Lower leg skin (tissue), 4 donors: ENCODE data around the gene TPO. TPM values are rescaled to one million over a fixed set of nuclear protein-coding genes. Genes with fewer than 3 reads are reported as not detected.

Experiments used
- DNase-seq, 2 donors: peaks; one replicate each; pipeline ENCODE4 v3.0.0-alpha.2; 2019; ENCODE audit warnings: low spot score in 2 of 2
- H3K4me3 ChIP-seq: fragments of 200-600 bp; sonication (generic); 2 replicates; pipeline ENCODE4 v1.5.1; 2017; ENCODE audit warnings: mild to moderate bottlenecking, low read depth; ENCODE audit not compliant: poor library complexity, severe bottlenecking
- POLR2A ChIP-seq, 2 donors: fragments of 450-650 bp; IDR thresholded peaks; one replicate each; pipeline ENCODE4 v1.6.1; 2016 to 2017; ENCODE audit warnings: antibody characterized with exemption in 2 of 2, mild to moderate bottlenecking in 1 of 2, moderate library complexity in 1 of 2
- WGBS, 2 donors: methylation state at CpG; one replicate each; pipeline ENCODE4 v1.1.5; 2018; 5-methylcytosine and 5-hydroxymethylcytosine counted together
- intact Hi-C: fragments of 100-400 bp; cut with DNase I; formaldehyde crosslinking; loops from one replicate; pipeline ENCODE4 v1.15.0; 2023; ENCODE audit warnings: low total_unique reads
- total RNA-seq, 4 donors: library from RNA; depleted of rRNA; stranded (reverse); fragments of >200 nt; gene quantifications; one replicate each; pipeline ENCODE4 v1.1.0, GENCODE V29; 2016
- TF ChIP-seq, protein P1 (sequence below), 3 donors: fragments of 450-650 bp; IDR thresholded peaks; one replicate each; pipeline ENCODE4 v1.5.1; 2016; ENCODE audit warnings: antibody characterized with exemption in 3 of 3, mild to moderate bottlenecking in 3 of 3, moderate library complexity in 2 of 3

TPO gene
- total RNA-seq, 4 donors from 2014 or later: 0.64 to 5.9 (median 2.2) TPM

DNA sequence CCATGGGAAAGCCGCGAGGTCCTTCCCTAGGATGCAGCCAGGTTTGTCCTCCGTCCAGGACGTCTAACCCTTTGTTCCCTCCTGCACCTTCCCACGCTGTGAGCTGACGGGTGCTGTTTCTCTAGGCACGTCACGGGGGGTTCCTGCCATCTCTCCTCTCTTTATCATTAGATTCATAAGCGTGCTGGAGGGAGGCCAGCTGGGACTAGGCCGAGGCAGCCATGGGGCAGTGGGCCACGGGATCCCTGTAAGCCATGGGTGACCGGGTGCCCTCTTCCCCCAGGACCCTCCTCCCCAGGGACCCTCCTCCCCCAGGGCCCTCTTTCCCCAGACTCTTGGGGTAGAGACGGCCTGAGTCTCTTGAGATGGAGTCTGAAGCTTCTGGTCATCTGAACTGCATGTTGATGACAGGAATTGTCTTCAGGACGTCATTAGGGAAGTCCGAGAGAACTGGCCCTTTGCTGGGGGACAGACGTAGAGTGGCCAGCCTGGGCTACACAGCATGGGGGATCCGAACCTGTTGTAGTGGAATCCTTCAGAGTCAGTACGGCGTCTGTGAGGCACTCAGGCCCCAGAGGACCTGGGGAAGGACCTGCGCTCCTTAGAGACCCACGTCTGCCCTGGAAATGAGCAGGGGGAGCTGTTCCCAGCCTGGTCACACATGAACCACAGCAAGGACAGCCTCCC lies 108.1 kb downstream of the TPO start:
- 90% methylated on average over 21 of the region's 21 CpGs for WGBS, 2 donors
- TF ChIP-seq, protein P1, sequence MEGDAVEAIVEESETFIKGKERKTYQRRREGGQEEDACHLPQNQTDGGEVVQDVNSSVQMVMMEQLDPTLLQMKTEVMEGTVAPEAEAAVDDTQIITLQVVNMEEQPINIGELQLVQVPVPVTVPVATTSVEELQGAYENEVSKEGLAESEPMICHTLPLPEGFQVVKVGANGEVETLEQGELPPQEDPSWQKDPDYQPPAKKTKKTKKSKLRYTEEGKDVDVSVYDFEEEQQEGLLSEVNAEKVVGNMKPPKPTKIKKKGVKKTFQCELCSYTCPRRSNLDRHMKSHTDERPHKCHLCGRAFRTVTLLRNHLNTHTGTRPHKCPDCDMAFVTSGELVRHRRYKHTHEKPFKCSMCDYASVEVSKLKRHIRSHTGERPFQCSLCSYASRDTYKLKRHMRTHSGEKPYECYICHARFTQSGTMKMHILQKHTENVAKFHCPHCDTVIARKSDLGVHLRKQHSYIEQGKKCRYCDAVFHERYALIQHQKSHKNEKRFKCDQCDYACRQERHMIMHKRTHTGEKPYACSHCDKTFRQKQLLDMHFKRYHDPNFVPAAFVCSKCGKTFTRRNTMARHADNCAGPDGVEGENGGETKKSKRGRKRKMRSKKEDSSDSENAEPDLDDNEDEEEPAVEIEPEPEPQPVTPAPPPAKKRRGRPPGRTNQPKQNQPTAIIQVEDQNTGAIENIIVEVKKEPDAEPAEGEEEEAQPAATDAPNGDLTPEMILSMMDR (IDR thresholded peaks at IDR 0.05): no peak
- TF ChIP-seq POLR2A (IDR thresholded peaks at IDR 0.05): no peak
- intact Hi-C loops: no loop called here
- H3K4me3 ChIP-seq: no peak overlapping the region
- DNase-seq: no peak

DNA sequence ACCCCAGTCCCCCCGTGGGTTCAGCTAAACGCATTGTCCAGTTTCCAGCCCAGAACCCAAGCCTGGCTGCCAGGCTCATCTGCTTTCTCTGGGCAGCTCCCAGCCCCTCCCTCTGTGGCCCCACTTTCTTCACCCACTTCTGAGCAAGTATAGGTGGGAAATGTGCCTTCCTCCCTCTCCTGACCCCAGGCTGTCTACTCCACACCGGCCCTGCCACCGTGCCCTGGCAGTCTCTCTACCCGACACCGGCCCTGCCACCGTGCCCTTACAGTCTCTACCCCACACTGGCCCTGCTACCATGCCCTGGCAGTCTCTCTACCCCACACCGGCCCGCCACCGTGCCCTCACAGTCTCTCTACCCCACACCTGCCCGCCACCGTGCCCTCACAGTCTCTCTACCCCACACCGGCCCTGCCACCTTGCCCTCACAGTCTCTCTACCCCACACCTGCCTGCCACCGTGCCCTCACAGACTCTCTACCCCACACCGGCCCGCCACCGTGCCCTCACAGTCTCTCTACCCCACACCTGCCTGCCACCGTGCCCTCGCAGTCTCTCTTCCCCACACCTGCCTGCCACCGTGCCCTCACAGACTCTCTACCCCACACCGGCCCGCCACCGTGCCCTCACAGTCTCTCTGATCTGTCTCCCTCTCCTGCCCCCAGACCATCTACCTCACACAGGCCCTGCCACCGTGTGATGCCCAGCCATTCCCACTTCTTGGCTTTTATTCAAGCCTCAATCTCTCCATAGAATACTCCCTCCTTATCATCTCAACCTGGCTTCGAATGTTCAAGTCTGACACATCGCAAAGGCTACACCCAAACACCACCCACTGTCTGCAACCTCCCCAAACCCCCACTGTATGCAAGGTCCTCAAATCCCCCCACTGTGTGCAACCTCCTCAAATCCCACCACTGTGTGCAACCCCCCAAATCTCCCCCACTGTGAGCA lies 108.9 kb downstream of the TPO start:
- H3K4me3 ChIP-seq: no peak overlapping the region
- TF ChIP-seq, protein P1 (IDR thresholded peaks at IDR 0.05): no peak
- TF ChIP-seq POLR2A (IDR thresholded peaks at IDR 0.05): no peak
- no peak for DNase-seq
- WGBS, 2 donors: 88 to 90% methylated on average over 26 of the region's 26 CpGs
- intact Hi-C loops: no loop called here

DNA sequence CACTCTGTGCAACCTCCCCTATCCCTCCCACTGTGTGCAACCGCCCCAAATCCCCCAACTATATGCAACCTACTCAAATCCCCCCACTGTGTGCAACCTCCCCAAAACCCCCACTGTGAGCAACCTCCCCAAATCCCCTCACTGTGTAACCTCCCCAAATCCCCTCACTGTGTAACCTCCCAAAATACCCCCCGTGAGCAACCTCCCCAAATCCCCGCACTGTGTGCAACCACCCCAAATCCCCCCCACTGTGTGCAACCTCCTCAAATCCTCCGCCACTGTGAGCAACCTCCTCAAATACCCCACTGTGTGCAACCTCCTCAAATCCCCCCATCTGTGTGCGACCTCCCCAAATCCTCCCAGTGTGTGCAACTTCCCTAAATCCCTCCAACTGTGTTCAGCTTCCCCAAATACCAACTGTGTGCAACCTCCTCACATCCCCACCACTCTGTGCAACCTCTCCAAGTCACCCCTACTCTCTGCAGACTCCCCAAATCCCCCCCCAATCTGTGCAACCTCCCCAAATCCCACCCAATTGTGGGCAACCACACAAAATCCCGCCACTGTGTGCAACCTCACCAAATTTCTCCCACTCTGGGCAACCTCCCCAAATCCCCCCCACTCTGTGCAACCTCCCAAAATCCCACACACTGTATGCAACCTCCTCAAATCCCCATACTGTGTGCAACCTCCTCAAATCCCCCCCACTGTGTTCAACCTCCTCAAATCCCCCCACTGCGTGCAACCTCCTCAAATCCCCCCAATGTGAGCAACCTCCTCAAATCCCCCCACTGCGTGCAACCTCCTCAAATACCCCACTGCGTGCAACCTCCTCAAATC lies 114.1 kb downstream of the TPO start:
- DNase-seq: no peak
- intact Hi-C loops: no loop called here
- no peak overlapping the region for H3K4me3 ChIP-seq
- TF ChIP-seq, protein P1 (IDR thresholded peaks at IDR 0.05): no peak
- no peak for TF ChIP-seq POLR2A (IDR thresholded peaks at IDR 0.05)
- 77 to 86% methylated on average over 9 of the region's 9 CpGs for WGBS, 2 donors

DNA sequence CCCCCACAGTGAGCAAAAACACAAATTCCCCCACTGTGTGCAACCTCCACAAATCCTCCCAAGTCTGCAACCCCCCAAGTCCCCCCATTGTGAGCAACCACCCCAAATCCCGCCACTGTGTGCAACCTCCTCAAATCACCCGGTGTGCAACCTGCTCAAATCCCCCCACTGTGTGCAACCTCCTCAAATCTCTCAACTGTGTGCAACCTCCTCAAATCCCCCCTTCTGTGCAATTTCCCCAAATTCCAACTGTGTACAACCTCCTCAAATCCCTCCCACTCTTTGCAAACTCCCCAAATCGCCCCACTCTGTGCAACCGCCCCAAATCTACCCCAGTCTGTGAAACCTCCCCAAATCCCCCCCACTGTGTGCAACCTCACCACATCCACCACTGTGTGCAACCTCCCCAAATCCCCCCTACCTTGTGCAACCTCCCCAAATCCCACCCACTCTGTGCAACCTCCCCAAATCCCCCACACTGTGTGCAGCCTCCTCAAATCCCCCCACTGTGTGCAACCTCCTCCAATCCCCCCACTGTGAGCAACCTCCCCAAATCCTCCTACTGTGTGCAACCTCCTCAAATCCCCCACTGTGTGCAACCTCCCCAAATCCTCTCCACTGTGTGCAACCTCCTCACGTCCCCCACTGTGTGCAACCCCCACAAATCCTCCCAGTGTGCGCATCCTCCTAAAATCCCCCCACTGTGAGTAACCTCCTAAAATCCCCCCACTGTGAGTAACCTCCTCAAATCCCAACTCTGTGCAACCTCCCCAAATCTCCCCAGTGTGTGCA lies 115.2 kb downstream of the TPO start:
- DNase-seq: no peak
- intact Hi-C loops: no loop called here
- WGBS, 2 donors: 72 to 88% methylated on average over 6 of the region's 6 CpGs
- no peak for TF ChIP-seq POLR2A (IDR thresholded peaks at IDR 0.05)
- TF ChIP-seq, protein P1 (IDR thresholded peaks at IDR 0.05): no peak
- H3K4me3 ChIP-seq: no peak overlapping the region

DNA sequence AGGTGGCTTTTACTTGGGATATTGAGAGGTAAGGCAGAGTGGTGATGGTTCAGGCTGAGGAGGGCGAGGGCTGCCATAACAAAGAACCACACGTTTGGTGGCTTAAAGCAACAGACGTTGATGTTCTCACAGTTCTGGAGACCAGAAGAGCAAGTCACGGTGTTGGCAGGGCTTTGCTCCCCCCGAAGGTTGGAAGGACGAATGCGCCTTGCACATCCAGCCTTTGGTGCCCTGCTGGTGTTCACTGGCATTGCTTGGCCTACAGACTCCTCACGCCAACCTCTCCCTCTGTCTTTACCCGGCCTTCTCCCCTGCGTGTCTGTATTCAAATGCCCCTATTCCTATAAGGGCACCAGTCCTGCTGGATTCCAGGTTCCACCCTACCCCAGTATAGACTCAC lies 125.4 kb downstream of the TPO start:
- no peak for DNase-seq
- WGBS, 2 donors: 62 to 63% methylated on average over 10 of the region's 10 CpGs
- H3K4me3 ChIP-seq: no peak overlapping the region
- no peak for TF ChIP-seq POLR2A (IDR thresholded peaks at IDR 0.05)
- TF ChIP-seq, protein P1 (IDR thresholded peaks at IDR 0.05): no peak
- intact Hi-C loops: no loop called here
